HL-60 (cell line): ENCODE measurements around the gene CNTNAP2.

Experiments used
- DNase-seq, 2 experiments: peaks; one replicate each; pipeline ENCODE4 v3.0.0-alpha.2; 2010 to 2020; ENCODE audit warnings: low read depth in 1 of 2, low spot score in 1 of 2
- H3K27ac ChIP-seq: fragments of 250-450 bp; sonication (Bioruptor Pico); replicated peaks from 2 replicates; pipeline ENCODE4 v1.5.1; 2020; ENCODE audit warnings: mild to moderate bottlenecking, moderate library complexity
- H3K27me3 ChIP-seq: fragments of 250-450 bp; sonication (Bioruptor Pico); 2 replicates; pipeline ENCODE4 v1.5.1; 2021; ENCODE audit warnings: mild to moderate bottlenecking, moderate library complexity; ENCODE audit not compliant: insufficient read depth, poor library complexity, severe bottlenecking
- H3K4me3 ChIP-seq: replicated peaks from 2 replicates; pipeline ENCODE4 v1.5.1; 2011; ENCODE audit warnings: mild to moderate bottlenecking, control low read depth, low read length; ENCODE audit not compliant: insufficient read depth
- GABPA ChIP-seq: IDR thresholded peaks from 2 replicates; pipeline ENCODE4 v1.6.1; 2012; ENCODE audit warnings: low read depth
- POLR2AphosphoS5 ChIP-seq: IDR thresholded peaks from 2 replicates; pipeline ENCODE4 v1.6.1; 2012; ENCODE audit warnings: low read depth
- SPI1 ChIP-seq: IDR thresholded peaks from 2 replicates; pipeline ENCODE4 v1.6.1; 2012; ENCODE audit warnings: low read depth, mild to moderate bottlenecking, borderline replicate concordance
- TF ChIP-seq, protein P1 (sequence below): IDR thresholded peaks from 2 replicates; pipeline ENCODE4 v1.6.1; 2012; ENCODE audit warnings: low read depth; ENCODE audit not compliant: insufficient replicate concordance
- TF ChIP-seq, protein P2 (sequence below): IDR thresholded peaks from one replicate; pipeline ENCODE4 v1.5.1; 2011; ENCODE audit warnings: low read length, control low read depth, inconsistent platforms; ENCODE audit not compliant: insufficient read depth

Gene CNTNAP2

DNA sequence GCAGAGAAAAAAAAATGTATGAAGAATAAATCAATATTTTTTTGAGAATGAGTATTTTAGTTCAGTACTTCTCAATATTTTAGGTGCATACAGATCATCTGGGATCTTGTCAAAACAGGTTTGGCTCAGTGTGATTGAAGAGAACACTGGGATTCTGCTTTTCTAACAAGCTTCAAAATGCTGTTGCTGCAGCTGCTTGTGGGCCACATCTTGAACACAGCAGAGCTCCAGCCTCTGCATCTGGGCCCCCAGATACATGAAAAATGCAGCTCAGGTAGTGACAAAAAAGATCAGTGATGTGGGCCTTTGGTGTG, 1296.9 kb downstream of the CNTNAP2 start:
- TF ChIP-seq GABPA (no peak), POLR2AphosphoS5 (no peak), SPI1 (no peak)
- TF ChIP-seq, protein P1, sequence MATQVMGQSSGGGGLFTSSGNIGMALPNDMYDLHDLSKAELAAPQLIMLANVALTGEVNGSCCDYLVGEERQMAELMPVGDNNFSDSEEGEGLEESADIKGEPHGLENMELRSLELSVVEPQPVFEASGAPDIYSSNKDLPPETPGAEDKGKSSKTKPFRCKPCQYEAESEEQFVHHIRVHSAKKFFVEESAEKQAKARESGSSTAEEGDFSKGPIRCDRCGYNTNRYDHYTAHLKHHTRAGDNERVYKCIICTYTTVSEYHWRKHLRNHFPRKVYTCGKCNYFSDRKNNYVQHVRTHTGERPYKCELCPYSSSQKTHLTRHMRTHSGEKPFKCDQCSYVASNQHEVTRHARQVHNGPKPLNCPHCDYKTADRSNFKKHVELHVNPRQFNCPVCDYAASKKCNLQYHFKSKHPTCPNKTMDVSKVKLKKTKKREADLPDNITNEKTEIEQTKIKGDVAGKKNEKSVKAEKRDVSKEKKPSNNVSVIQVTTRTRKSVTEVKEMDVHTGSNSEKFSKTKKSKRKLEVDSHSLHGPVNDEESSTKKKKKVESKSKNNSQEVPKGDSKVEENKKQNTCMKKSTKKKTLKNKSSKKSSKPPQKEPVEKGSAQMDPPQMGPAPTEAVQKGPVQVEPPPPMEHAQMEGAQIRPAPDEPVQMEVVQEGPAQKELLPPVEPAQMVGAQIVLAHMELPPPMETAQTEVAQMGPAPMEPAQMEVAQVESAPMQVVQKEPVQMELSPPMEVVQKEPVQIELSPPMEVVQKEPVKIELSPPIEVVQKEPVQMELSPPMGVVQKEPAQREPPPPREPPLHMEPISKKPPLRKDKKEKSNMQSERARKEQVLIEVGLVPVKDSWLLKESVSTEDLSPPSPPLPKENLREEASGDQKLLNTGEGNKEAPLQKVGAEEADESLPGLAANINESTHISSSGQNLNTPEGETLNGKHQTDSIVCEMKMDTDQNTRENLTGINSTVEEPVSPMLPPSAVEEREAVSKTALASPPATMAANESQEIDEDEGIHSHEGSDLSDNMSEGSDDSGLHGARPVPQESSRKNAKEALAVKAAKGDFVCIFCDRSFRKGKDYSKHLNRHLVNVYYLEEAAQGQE = no peak
- TF ChIP-seq, protein P2, sequence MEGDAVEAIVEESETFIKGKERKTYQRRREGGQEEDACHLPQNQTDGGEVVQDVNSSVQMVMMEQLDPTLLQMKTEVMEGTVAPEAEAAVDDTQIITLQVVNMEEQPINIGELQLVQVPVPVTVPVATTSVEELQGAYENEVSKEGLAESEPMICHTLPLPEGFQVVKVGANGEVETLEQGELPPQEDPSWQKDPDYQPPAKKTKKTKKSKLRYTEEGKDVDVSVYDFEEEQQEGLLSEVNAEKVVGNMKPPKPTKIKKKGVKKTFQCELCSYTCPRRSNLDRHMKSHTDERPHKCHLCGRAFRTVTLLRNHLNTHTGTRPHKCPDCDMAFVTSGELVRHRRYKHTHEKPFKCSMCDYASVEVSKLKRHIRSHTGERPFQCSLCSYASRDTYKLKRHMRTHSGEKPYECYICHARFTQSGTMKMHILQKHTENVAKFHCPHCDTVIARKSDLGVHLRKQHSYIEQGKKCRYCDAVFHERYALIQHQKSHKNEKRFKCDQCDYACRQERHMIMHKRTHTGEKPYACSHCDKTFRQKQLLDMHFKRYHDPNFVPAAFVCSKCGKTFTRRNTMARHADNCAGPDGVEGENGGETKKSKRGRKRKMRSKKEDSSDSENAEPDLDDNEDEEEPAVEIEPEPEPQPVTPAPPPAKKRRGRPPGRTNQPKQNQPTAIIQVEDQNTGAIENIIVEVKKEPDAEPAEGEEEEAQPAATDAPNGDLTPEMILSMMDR = no peak
- Histone ChIP-seq H3K4me3 (no peak overlapping the region), H3K27me3 (no peaks in the 10 kb centered on the region), H3K27ac (no peak overlapping the region)
- no peak for DNase-seq

DNA sequence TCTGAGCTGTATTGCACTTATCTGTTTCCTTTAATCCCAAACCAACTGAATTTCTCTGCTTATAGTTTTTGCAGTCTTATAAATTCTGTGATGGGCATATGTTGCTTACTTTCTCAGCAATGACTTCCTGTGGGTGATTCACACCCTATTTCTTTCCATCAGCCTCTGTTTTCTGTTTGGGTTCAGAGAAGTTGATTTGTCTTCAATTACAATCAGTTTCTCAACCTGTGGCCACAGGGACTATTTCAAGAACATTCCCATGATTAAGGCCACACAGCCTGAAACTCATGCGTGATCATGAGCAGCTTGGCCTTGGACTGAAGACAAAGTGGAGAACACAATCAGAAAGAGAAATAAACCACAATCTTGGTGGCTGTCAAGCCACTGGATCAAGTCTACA, 1299.4 kb downstream of the CNTNAP2 start:
- Histone ChIP-seq H3K4me3 (no peak overlapping the region), H3K27me3 (no peaks in the 10 kb centered on the region), H3K27ac (no peak overlapping the region)
- DNase-seq = no peak
- TF ChIP-seq, protein P1 = no peak
- no peak for TF ChIP-seq SPI1
- TF ChIP-seq, protein P2 = no peak
- TF ChIP-seq POLR2AphosphoS5 = no peak
- no peak for TF ChIP-seq GABPA

DNA sequence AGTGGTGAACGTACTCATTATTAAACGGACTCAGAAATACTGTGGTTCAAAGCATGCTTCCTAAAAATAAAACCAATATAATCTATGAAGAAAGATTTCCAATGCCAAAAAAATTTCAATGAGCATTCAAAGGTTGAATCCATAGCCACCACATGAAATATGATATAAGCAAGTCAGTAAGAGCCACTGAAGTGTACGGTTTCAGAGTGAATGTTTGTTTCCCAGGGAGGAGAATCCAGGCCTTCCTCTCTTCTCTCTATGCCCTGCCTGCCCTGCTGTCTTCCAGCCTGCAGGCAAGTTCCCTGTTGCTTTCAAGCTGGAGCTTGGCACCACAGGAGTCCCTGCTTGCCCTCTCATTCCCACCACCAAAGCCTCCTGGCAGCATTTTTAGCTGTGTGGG, 1302.4 kb downstream of the CNTNAP2 start:
- Histone ChIP-seq H3K4me3 (no peak overlapping the region), H3K27me3 (no peaks in the 10 kb centered on the region), H3K27ac (no peak overlapping the region)
- no peak for DNase-seq
- no peak for TF ChIP-seq POLR2AphosphoS5
- no peak for TF ChIP-seq GABPA
- TF ChIP-seq, protein P1 = no peak
- TF ChIP-seq, protein P2 = no peak
- TF ChIP-seq SPI1 = no peak
